OCI-LY7 (cell line): ENCODE results near the gene NOTO.
A peak's percentile ranks its signal among the peaks of the same experiment; 100 is the strongest.

Experiments
- CTCF ChIP-seq: fragments of 200-600 bp; sonication (generic); conservative IDR thresholded peaks from 2 replicates; pipeline ENCODE4 v1.5.1; 2014; ENCODE audit warnings: mild to moderate bottlenecking, antibody characterized with exemption, low read length, moderate library complexity, mixed read lengths
- EZH2phosphoT487 ChIP-seq: fragments of 200-600 bp; sonication (generic); IDR thresholded peaks from 2 replicates; pipeline ENCODE4 v1.6.1; 2018; ENCODE audit warnings: low read depth, borderline replicate concordance, mild to moderate bottlenecking, mixed run types, antibody characterized with exemption, low read length, moderate library complexity, mixed read lengths

- TF ChIP-seq CTCF (peak; percentile 58), EZH2phosphoT487 (no peak)
Observed at GRCh38 chr2:73232403-73233153, 30.2 kb downstream of the NOTO start.
